ENCODE results near the gene TSSK2.

The TSSK2 gene

DNA sequence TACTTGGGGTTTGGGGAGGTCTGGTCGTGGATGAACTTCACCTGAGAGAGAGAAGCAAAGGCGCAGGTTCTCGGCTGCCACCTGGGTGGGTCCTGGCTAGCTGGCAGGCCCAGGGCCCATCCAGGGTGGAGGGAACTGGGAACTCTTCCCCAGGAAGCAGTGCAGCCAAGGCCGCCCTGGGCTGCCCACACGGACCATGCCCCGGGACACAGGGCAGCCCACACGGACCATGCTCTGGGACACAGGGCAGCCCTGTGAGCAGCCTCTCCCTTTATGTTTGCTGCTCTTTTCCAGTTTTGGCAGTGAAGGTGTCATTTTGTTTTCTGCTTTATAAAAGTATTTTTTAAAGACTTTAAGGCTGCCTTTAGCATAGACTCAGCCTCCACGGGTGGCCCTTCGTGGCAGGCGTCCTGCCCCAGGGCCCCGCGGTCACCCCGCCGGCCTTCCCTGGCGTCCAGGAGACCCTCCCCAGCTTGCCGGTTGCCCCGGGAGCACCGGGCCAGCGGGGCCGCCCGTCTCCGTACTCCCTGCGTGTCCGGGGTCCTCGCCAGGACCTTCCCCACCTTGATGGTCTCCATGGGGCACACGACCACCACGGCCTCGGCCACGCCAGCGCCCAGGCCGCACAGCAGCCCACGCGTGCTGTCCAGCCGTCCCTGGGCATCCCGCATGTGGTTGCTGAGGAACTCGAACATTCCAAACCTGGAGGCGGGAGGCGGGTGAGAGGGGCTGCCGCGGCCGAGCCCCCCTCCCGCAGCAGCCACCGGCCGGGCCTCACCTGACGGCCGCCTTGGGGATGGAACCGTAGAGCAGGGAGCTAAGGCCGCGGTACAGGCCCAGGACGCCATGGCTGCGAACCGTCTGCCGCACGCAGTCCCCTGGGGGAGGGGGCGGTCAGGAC is 46.3 kb downstream of the TSSK2 start:
- H3K27ac ChIP-seq (ENCODE audit: low read depth, low read length), result peak overlapping the region; percentile 42
- no peak overlapping the region for H2AFZ ChIP-seq (ENCODE audit: low read depth, low read length, severe bottlenecking)
- H3K9me2 ChIP-seq (replicated peaks; ENCODE audit: insufficient read depth, low read length), result no peaks in the 10 kb centered on the region
- H3K9ac ChIP-seq (ENCODE audit: low read length), result peak overlapping the region; percentile 74
- H4K20me1 ChIP-seq (ENCODE audit: low read depth, low read length), result no peaks in the 10 kb centered on the region
- H3F3A ChIP-seq (ENCODE audit: insufficient read depth), result no peaks in the 10 kb centered on the region
- peak overlapping the region; percentile 57 for H3K4me2 ChIP-seq (ENCODE audit: low read depth, low read length, poor library complexity, severe bottlenecking)
- H3K79me2 ChIP-seq (ENCODE audit: insufficient read depth, low read length), result peaks cover 16% of the 10 kb centered on the region
- peak overlapping the region; percentile 67 for H3K4me3 ChIP-seq (ENCODE audit: insufficient read depth, low read length, poor library complexity, severe bottlenecking)
- H3K36me3 ChIP-seq (ENCODE audit: low read length), result no peaks in the 10 kb centered on the region
- TF ChIP-seq, protein P1, sequence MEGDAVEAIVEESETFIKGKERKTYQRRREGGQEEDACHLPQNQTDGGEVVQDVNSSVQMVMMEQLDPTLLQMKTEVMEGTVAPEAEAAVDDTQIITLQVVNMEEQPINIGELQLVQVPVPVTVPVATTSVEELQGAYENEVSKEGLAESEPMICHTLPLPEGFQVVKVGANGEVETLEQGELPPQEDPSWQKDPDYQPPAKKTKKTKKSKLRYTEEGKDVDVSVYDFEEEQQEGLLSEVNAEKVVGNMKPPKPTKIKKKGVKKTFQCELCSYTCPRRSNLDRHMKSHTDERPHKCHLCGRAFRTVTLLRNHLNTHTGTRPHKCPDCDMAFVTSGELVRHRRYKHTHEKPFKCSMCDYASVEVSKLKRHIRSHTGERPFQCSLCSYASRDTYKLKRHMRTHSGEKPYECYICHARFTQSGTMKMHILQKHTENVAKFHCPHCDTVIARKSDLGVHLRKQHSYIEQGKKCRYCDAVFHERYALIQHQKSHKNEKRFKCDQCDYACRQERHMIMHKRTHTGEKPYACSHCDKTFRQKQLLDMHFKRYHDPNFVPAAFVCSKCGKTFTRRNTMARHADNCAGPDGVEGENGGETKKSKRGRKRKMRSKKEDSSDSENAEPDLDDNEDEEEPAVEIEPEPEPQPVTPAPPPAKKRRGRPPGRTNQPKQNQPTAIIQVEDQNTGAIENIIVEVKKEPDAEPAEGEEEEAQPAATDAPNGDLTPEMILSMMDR (IDR thresholded peaks at IDR 0.05; ENCODE audit: insufficient read depth, low read length, poor library complexity, severe bottlenecking), result no peak
- TF ChIP-seq EZH2phosphoT487 (conservative IDR thresholded peaks at IDR 0.05; ENCODE audit: low read length), result no peak
- no peaks in the 10 kb centered on the region for H3K27me3 ChIP-seq (ENCODE audit: low read length)
- no peaks in the 10 kb centered on the region for H3K9me3 ChIP-seq (ENCODE audit: insufficient read depth, low read length)

DNA sequence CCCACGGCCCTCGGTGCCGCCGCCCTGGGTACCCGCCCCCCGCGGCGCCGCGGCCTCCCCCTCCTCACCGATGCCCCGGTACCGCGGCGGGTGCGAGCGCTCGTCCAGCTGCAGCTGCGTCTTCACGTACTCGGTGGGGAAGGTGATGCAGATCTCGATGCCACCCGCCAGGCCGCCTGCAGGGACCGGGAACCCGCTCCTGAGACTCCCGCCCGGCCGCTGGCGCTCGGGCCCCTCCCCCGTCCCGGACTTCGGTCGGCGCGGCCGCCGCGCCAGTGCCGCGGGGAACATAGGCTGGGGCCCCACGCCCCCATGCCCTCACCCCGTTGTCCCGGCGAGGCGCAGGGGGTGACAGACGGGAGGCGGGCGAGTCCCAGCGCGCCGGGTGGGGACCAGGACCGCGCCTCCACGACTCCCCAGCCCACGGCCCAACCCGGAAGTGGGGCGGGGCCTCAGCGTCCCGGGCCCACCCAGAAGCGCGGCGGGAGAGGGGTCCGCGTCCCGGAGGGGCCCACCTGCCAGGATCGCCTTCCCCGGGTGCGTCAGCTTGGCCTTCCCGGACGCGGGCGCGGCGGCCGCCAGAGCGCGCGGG is 47.1 kb downstream of the TSSK2 start:
- Histone ChIP-seq H3F3A (ENCODE audit: insufficient read depth) (no peaks in the 10 kb centered on the region), H3K36me3 (ENCODE audit: low read length) (no peaks in the 10 kb centered on the region), H3K9me3 (ENCODE audit: insufficient read depth, low read length) (no peaks in the 10 kb centered on the region), H3K27ac (ENCODE audit: low read depth, low read length) (peak overlapping the region; percentile 42), H2AFZ (ENCODE audit: low read depth, low read length, severe bottlenecking) (no peak overlapping the region), H3K9me2 (replicated peaks; ENCODE audit: insufficient read depth, low read length) (no peaks in the 10 kb centered on the region), H3K4me3 (ENCODE audit: insufficient read depth, low read length, poor library complexity, severe bottlenecking) (peak overlapping the region; percentile 67), H3K79me2 (ENCODE audit: insufficient read depth, low read length) (peaks cover 8% of the 10 kb centered on the region; the same call in 1 of the 2 replicates), H4K20me1 (ENCODE audit: low read depth, low read length) (no peaks in the 10 kb centered on the region), H3K27me3 (ENCODE audit: low read length) (no peaks in the 10 kb centered on the region), H3K9ac (ENCODE audit: low read length) (peak overlapping the region; percentile 74), H3K4me2 (ENCODE audit: low read depth, low read length, poor library complexity, severe bottlenecking) (peak overlapping the region; percentile 57)
- TF ChIP-seq, protein P1 (IDR thresholded peaks at IDR 0.05; ENCODE audit: insufficient read depth, low read length, poor library complexity, severe bottlenecking), result no peak
- no peak for TF ChIP-seq EZH2phosphoT487 (conservative IDR thresholded peaks at IDR 0.05; ENCODE audit: low read length)

DNA sequence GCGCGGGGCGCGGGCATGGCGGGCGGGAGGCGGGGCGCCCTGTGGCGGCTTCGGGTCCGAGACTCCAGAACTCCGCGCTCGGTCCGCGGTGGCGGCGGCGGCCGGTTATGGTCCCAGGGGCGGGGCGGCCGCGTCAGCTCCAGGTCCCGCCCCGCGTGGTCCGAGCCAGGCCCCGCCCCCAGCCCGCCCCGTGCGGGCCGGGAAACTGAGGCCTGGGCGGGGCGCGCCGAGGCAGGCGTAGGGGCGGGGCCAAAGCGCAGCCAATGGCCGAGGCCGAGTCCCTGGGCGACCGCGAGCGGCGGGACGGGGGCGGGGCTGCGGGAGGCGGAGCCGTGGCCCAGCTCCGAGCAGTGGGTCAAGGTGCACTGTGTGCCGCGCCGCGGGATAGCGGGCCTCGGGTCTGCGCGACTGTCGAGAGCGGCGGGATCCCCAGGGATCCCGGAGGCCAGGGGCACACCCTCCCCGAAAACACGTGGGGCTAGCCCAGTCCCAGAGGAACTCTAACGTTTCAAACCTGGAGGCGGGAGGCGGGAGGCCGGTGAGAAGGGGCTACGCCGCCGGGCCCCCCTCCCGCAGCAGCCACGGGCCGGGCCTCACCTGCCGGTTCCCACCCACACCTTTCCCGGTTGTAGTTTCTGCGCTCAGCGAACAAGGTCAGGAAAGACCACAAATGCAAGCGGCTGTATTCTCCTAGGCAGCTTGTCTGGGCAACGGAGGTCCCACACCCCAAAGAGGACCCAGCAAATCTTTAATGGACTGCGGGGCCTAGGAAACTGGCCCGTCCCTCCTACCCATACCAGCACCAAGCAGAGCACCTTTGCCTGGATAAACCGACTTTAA is 47.8 kb downstream of the TSSK2 start, which contains the start of gene SLC25A1:
TSS of gene SLC25A1 (minus strand) at position 80 of the 840 bp plus-strand sequence. CDS start at position 17, 63 bp downstream.
- Histone ChIP-seq H3K9me3 (ENCODE audit: insufficient read depth, low read length) (no peaks in the 10 kb centered on the region), H4K20me1 (ENCODE audit: low read depth, low read length) (no peaks in the 10 kb centered on the region)

More for the DNA sequence above, 47.8 kb downstream of the TSSK2 start, which contains the start of gene SLC25A1:
- H3K4me2 ChIP-seq (ENCODE audit: low read depth, low read length, poor library complexity, severe bottlenecking), result peak within 1 kb of the TSS; percentile 72
- peak within 1 kb of the TSS; percentile 67 for H3K4me3 ChIP-seq (ENCODE audit: insufficient read depth, low read length, poor library complexity, severe bottlenecking)
- H3K36me3 ChIP-seq (ENCODE audit: low read length), result no peaks in the 10 kb centered on the region
- peak within 1 kb of the TSS; percentile 42 for H3K27ac ChIP-seq (ENCODE audit: low read depth, low read length)
- TF ChIP-seq, protein P1 (IDR thresholded peaks at IDR 0.05; ENCODE audit: insufficient read depth, low read length, poor library complexity, severe bottlenecking), result no peak
- no peak for TF ChIP-seq EZH2phosphoT487 (conservative IDR thresholded peaks at IDR 0.05; ENCODE audit: low read length)
- no peaks in the 10 kb centered on the region for H3K9me2 ChIP-seq (replicated peaks; ENCODE audit: insufficient read depth, low read length)
- 0 out of 2 replicates have a peak, but pooled peaks cover 1% of the 10 kb centered on the region for H3K79me2 ChIP-seq (ENCODE audit: insufficient read depth, low read length)
- H2AFZ ChIP-seq (ENCODE audit: low read depth, low read length, severe bottlenecking), result peak within 1 kb of the TSS; percentile 63
- H3F3A ChIP-seq (ENCODE audit: insufficient read depth), result no peaks in the 10 kb centered on the region
- H3K9ac ChIP-seq (ENCODE audit: low read length), result peak within 1 kb of the TSS; percentile 74
- H3K27me3 ChIP-seq (ENCODE audit: low read length), result no peaks in the 10 kb centered on the region

All from SU-DHL-6 (cell line).